Keratinocyte (primary cell): Measurements from ENCODE around the gene GLRX2. TPM values are rescaled to one million over a fixed set of nuclear protein-coding genes. Genes with fewer than 3 reads are reported as not detected.

Experiments used
- DNase-seq: peaks from one replicate; pipeline ENCODE4 v3.0.0-alpha.2; 2011; ENCODE audit warnings: low read depth, missing footprints, low spot score
- FAIRE-seq: peaks from 2 replicates; lab custom pipeline; 2011; peaks lifted over from hg19 to GRCh38; lab: Jason Lieb, UNC
- H2AFZ ChIP-seq: 2 replicates; pipeline ENCODE4 v1.6.0; 2012; ENCODE audit warnings: low read length, control low read depth, inconsistent platforms; ENCODE audit not compliant: control insufficient read depth
- H3K27ac ChIP-seq: 2 replicates; pipeline ENCODE4 v1.5.1; 2011; ENCODE audit warnings: low read length; ENCODE audit not compliant: control insufficient read depth, insufficient read depth
- H3K27me3 ChIP-seq: 3 replicates; pipeline ENCODE4 v1.6.0; 2011; ENCODE audit warnings: low read length; ENCODE audit not compliant: control insufficient read depth, insufficient read depth; ENCODE audit errors: extremely low read depth
- H3K36me3 ChIP-seq, 2 experiments: 2 replicates in 1 of 2; 3 replicates in 1 of 2; pipeline ENCODE4 v1.5.1; 2011; ENCODE audit warnings: low read length in 2 of 2, mild to moderate bottlenecking in 1 of 2; ENCODE audit not compliant: control insufficient read depth in 2 of 2, insufficient read depth in 2 of 2; ENCODE audit errors: extremely low read depth in 1 of 2
- H3K4me1 ChIP-seq: 3 replicates; pipeline ENCODE4 v1.5.1; 2011; ENCODE audit warnings: low read length; ENCODE audit not compliant: control insufficient read depth, insufficient read depth; ENCODE audit errors: extremely low read depth
- H3K4me2 ChIP-seq: 3 replicates; pipeline ENCODE4 v1.6.0; 2011; ENCODE audit warnings: low read depth, low read length; ENCODE audit not compliant: control insufficient read depth, insufficient read depth; ENCODE audit errors: extremely low read depth
- H3K4me3 ChIP-seq, 3 experiments: fragments of 200-600 bp in 1 of 3; sonication (generic) in 1 of 3; 2 replicates in 2 of 3; 3 replicates in 1 of 3; pipeline ENCODE4 v1.5.1; 2011 to 2016; ENCODE audit warnings: low read length in 3 of 3, mild to moderate bottlenecking in 3 of 3, control low read depth in 2 of 3, inconsistent platforms in 1 of 3, low read depth in 1 of 3, mixed read lengths in 1 of 3, mixed run types in 1 of 3, moderate library complexity in 1 of 3; ENCODE audit not compliant: control insufficient read depth in 2 of 3, insufficient read depth in 2 of 3; ENCODE audit errors: extremely low read depth in 1 of 3
- H3K79me2 ChIP-seq: 2 replicates; pipeline ENCODE4 v1.6.0; 2012; ENCODE audit warnings: low read length; ENCODE audit not compliant: control insufficient read depth, insufficient read depth
- H3K9ac ChIP-seq: 3 replicates; pipeline ENCODE4 v1.6.0; 2011; ENCODE audit warnings: low read length; ENCODE audit not compliant: control insufficient read depth, insufficient read depth; ENCODE audit errors: extremely low read depth
- H3K9me1 ChIP-seq: 3 replicates; pipeline ENCODE4 v1.6.0; 2011; ENCODE audit warnings: low read length; ENCODE audit not compliant: control insufficient read depth, insufficient read depth; ENCODE audit errors: extremely low read depth
- H3K9me3 ChIP-seq: 2 replicates; pipeline ENCODE4 v1.5.1; 2012; ENCODE audit warnings: low read depth, low read length; ENCODE audit not compliant: control insufficient read depth
- H4K20me1 ChIP-seq: 3 replicates; pipeline ENCODE4 v1.6.0; 2011; ENCODE audit warnings: low read length; ENCODE audit not compliant: control insufficient read depth, insufficient read depth; ENCODE audit errors: extremely low read depth
- CTCF ChIP-seq, 3 experiments: IDR thresholded peaks in 1 of 3; conservative IDR thresholded peaks in 1 of 3; optimal IDR thresholded peaks in 1 of 3; 2 replicates in 2 of 3; 3 replicates in 1 of 3; pipeline versions ENCODE3 to v1.5.1; 2011; ENCODE audit warnings: low read length in 3 of 3, mild to moderate bottlenecking in 3 of 3, moderate library complexity in 2 of 3, control low read depth in 1 of 3, inconsistent platforms in 1 of 3; ENCODE audit not compliant: insufficient read depth in 2 of 3; ENCODE audit errors: extremely low read depth in 1 of 3
- EZH2 ChIP-seq: IDR thresholded peaks from one replicate; pipeline ENCODE4 v1.6.1; 2012; ENCODE audit warnings: inconsistent platforms, mild to moderate bottlenecking, low read length, moderate library complexity
- dilution Hi-C: fragments of 300-500 bp; cut with MboI; formaldehyde crosslinking; loops from one replicate; pipeline ENCODE4 v1.7.0; 2020; ENCODE audit warnings: low sequenced_read_pairs; ENCODE audit not compliant: extremely low pct_ligation_motif_present
- polyA plus RNA-seq, 5 experiments: library from polyadenylated mRNA; depleted of rRNA in 3 of 5; stranded (reverse) in 3 of 5; stranded (forward) in 1 of 5; unstranded in 1 of 5; fragments of >200 nt; gene quantifications; 1 replicate in 1 of 5; 2 replicates in 3 of 5; 3 replicates in 1 of 5; pipeline versions ENCODE4 v1.2.1 to v1.2.3, GENCODE V29; 2011 to 2012; ENCODE audit warnings: missing spikeins in 2 of 5, low read depth in 1 of 5, low replicate concordance in 1 of 5

GLRX2 gene
- polyA plus RNA-seq, 1 donor (not counting 4 experiments of a cell fraction or from before 2014, with no cell fraction given), result 29.2 TPM

- peak within 1 kb of the TSS; percentile 99 for H2AFZ ChIP-seq
- DNase-seq, result peak; percentile 64
- H3K4me3 ChIP-seq, result peak within 1 kb of the TSS; percentile 74 to 91 (median 86)
- FAIRE-seq, result peak; percentile 32
- peak within 1 kb of the TSS; percentile 79 for H3K4me2 ChIP-seq
- H4K20me1 ChIP-seq, result no peaks in the 10 kb centered on the region
- no peaks in the 10 kb centered on the region for H3K9me3 ChIP-seq
- TF ChIP-seq EZH2 (no peak), CTCF (optimal IDR thresholded peaks at IDR 0.05 in 1 of 3, IDR thresholded peaks at IDR 0.05 in 1 of 3, conservative IDR thresholded peaks at IDR 0.05 in 1 of 3; ENCODE audit: extremely low read depth in 1 of 3, insufficient read depth in 2 of 3, low read length in 3 of 3) (peak; percentile 68 to 94 (median 92))
- H3K27ac ChIP-seq, result peak within 1 kb of the TSS; percentile 94
- H3K27me3 ChIP-seq, result no peaks in the 10 kb centered on the region
- peaks cover 44% of the 10 kb centered on the region for H3K79me2 ChIP-seq
- dilution Hi-C loops, result no loop called here
- peak within 1 kb of the TSS; percentile 96 for H3K9ac ChIP-seq
- no peaks in the 10 kb centered on the region for H3K36me3 ChIP-seq
- H3K4me1 ChIP-seq, result peaks cover 13% of the 10 kb centered on the region
- no peaks in the 10 kb centered on the region for H3K9me1 ChIP-seq
These were observed 16.7 kb upstream of the GLRX2 start, which contains the start of gene CDC73 for GRCh38 chr1:193121616-193122593. CDC73 (plus strand) TSS chr1:193122031; CDS start chr1:193122201, 170 bp downstream.

- no peak overlapping the region for H3K9ac ChIP-seq
These were observed 15.5 kb upstream of the GLRX2 start for GRCh38 chr1:193120604-193121166.

More at GRCh38 chr1:193120604-193121166, 15.5 kb upstream of the GLRX2 start:
- Histone ChIP-seq H4K20me1 (no peaks in the 10 kb centered on the region), H3K9me1 (no peaks in the 10 kb centered on the region), H3K4me2 (peak overlapping the region; percentile 79), H3K27me3 (no peaks in the 10 kb centered on the region), H2AFZ (no peak overlapping the region), H3K27ac (no peak overlapping the region), H3K79me2 (peaks cover 33% of the 10 kb centered on the region), H3K36me3 (no peaks in the 10 kb centered on the region), H3K4me3 (no peak overlapping the region), H3K9me3 (no peaks in the 10 kb centered on the region), H3K4me1 (peaks cover 17% of the 10 kb centered on the region)
- dilution Hi-C loops, result no loop called here
- TF ChIP-seq CTCF (optimal IDR thresholded peaks at IDR 0.05 in 1 of 3, IDR thresholded peaks at IDR 0.05 in 1 of 3, conservative IDR thresholded peaks at IDR 0.05 in 1 of 3; ENCODE audit: extremely low read depth in 1 of 3, insufficient read depth in 2 of 3, low read length in 3 of 3) (no peak), EZH2 (no peak)
- FAIRE-seq, result no peak
- DNase-seq, result no peak
